ENCODE results near the gene PMAIP1. TPM values are rescaled to one million over a fixed set of nuclear protein-coding genes. Genes with fewer than 3 reads are reported as not detected.
"Not testable (repeated sequence)": the region's sequence is repeated elsewhere in the genome, so short reads cannot be mapped to it uniquely, and the experiment has no call there.

PMAIP1 gene
- total RNA-seq, 1 donor from 2014 or later: 12.6 TPM

- no peaks in the 10 kb centered on the region for H3K9me3 Mint-ChIP-seq (ENCODE audit: unreplicated experiment)
- DNase-seq: no peak
- H3K4me3 Mint-ChIP-seq (ENCODE audit: unreplicated experiment): no peak overlapping the region
- no peak overlapping the region for H3K27ac Mint-ChIP-seq (ENCODE audit: unreplicated experiment)
- H3K27me3 Mint-ChIP-seq (ENCODE audit: unreplicated experiment): no peaks in the 10 kb centered on the region
- no peak for TF ChIP-seq CTCF (IDR thresholded peaks at IDR 0.05; ENCODE audit: partially characterized antibody, unreplicated experiment)
- H3K4me1 Mint-ChIP-seq (ENCODE audit: low read depth, unreplicated experiment): peaks cover 8% of the 10 kb centered on the region
- H3K36me3 Mint-ChIP-seq (ENCODE audit: unreplicated experiment): no peaks in the 10 kb centered on the region
Measured at GRCh38 chr18:59885579-59886163, 14.1 kb upstream of the PMAIP1 start.

- not testable (repeated sequence) for H3K36me3 Mint-ChIP-seq (ENCODE audit: unreplicated experiment); H3K27ac Mint-ChIP-seq (ENCODE audit: unreplicated experiment); H3K27me3 Mint-ChIP-seq (ENCODE audit: unreplicated experiment); H3K4me1 Mint-ChIP-seq (ENCODE audit: low read depth, unreplicated experiment); H3K9me3 Mint-ChIP-seq (ENCODE audit: unreplicated experiment); DNase-seq; H3K4me3 Mint-ChIP-seq (ENCODE audit: unreplicated experiment)
Measured at GRCh38 chr18:59886399-59886798, 13.4 kb upstream of the PMAIP1 start.

GRCh38 chr18:59892123-59892522 is 7.7 kb upstream of the PMAIP1 start:
- Mint-ChIP-seq H3K27me3 (ENCODE audit: unreplicated experiment) (no peaks in the 10 kb centered on the region), H3K27ac (ENCODE audit: unreplicated experiment) (no peak overlapping the region)
- no peak for TF ChIP-seq CTCF (IDR thresholded peaks at IDR 0.05; ENCODE audit: partially characterized antibody, unreplicated experiment)

GRCh38 chr18:59893971-59894370 is 5.8 kb upstream of the PMAIP1 start:
- Mint-ChIP-seq H3K4me3 (ENCODE audit: unreplicated experiment) (no peak overlapping the region), H3K36me3 (ENCODE audit: unreplicated experiment) (no peaks in the 10 kb centered on the region), H3K4me1 (ENCODE audit: low read depth, unreplicated experiment) (no peaks in the 10 kb centered on the region), H3K27me3 (ENCODE audit: unreplicated experiment) (no peaks in the 10 kb centered on the region), H3K9me3 (ENCODE audit: unreplicated experiment) (no peaks in the 10 kb centered on the region), H3K27ac (ENCODE audit: unreplicated experiment) (no peak overlapping the region)
- TF ChIP-seq CTCF (IDR thresholded peaks at IDR 0.05; ENCODE audit: partially characterized antibody, unreplicated experiment): no peak
- no peak for DNase-seq

More at GRCh38 chr18:59892123-59892522, 7.7 kb upstream of the PMAIP1 start:
- no peaks in the 10 kb centered on the region for H3K36me3 Mint-ChIP-seq (ENCODE audit: unreplicated experiment)
- H3K4me3 Mint-ChIP-seq (ENCODE audit: unreplicated experiment): no peak overlapping the region
- no peaks in the 10 kb centered on the region for H3K9me3 Mint-ChIP-seq (ENCODE audit: unreplicated experiment)
- DNase-seq: no peak
- H3K4me1 Mint-ChIP-seq (ENCODE audit: low read depth, unreplicated experiment): no peaks in the 10 kb centered on the region

GRCh38 chr18:59897321-59897954 is 2.4 kb upstream of the PMAIP1 start:
- no peak for TF ChIP-seq CTCF (IDR thresholded peaks at IDR 0.05; ENCODE audit: partially characterized antibody, unreplicated experiment)
- no peak overlapping the region for H3K27ac Mint-ChIP-seq (ENCODE audit: unreplicated experiment)
- peaks cover 6% of the 10 kb centered on the region for H3K27me3 Mint-ChIP-seq (ENCODE audit: unreplicated experiment)
- H3K4me1 Mint-ChIP-seq (ENCODE audit: low read depth, unreplicated experiment): peaks cover 3% of the 10 kb centered on the region
- H3K9me3 Mint-ChIP-seq (ENCODE audit: unreplicated experiment): peaks cover 2% of the 10 kb centered on the region
- no peaks in the 10 kb centered on the region for H3K36me3 Mint-ChIP-seq (ENCODE audit: unreplicated experiment)
- H3K4me3 Mint-ChIP-seq (ENCODE audit: unreplicated experiment): no peak overlapping the region
- DNase-seq: no peak
